IPS-18c (cell line): ENCODE measurements around the gene NAALADL2.

Experiments
- H3K4me3 ChIP-seq: 2 replicates; pipeline ENCODE4 v1.7.0; 2013; ENCODE audit warnings: low read depth, mild to moderate bottlenecking, low read length, moderate library complexity; ENCODE audit not compliant: insufficient read depth
- H3K9me3 ChIP-seq: one replicate; pipeline ENCODE4 v1.6.1; 2013; ENCODE audit warnings: mild to moderate bottlenecking, low read length, moderate library complexity; ENCODE audit not compliant: control insufficient read depth, insufficient read depth

NAALADL2 gene

DNA sequence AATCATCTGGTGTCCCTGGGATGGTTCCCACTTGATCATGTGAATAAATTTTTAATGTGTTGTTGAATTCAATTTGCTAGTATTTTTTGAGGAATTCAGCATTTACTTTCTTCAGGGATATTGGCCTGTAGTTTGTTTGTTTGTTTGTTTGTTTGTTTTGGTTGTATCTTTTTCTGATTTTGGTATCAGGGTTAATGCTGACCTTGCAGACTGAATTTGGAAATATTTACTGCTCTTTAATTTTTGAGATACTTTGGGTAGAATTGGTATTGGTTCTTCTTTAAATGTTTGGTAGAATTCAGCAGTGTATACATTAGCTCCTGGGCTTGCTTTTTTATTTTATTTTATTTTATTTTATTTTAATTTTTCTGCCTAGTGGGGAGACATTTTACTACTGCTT lies 803.7 kb downstream of the NAALADL2 start:
- Histone ChIP-seq H3K4me3 (no peak overlapping the region), H3K9me3 (no peaks in the 10 kb centered on the region)

DNA sequence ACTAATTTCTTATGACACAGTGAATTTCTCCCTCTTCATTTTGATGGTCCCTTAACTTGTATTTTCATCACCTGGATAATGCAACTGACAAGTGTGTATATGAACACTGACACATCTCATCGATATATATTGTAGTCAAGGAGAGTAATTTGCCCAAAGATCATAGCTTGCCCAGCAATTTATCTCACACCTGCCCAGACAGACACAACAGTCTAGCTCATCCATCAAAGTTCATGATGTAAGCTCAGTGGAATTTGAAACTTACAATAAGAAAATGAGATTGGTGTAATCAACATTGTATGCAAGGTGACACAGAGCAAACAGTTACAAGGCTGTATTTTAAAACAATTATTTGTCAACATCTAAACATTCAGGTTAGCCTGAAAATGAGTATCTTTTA lies 805.8 kb downstream of the NAALADL2 start:
- no peaks in the 10 kb centered on the region for H3K9me3 ChIP-seq
- H3K4me3 ChIP-seq = no peak overlapping the region

DNA sequence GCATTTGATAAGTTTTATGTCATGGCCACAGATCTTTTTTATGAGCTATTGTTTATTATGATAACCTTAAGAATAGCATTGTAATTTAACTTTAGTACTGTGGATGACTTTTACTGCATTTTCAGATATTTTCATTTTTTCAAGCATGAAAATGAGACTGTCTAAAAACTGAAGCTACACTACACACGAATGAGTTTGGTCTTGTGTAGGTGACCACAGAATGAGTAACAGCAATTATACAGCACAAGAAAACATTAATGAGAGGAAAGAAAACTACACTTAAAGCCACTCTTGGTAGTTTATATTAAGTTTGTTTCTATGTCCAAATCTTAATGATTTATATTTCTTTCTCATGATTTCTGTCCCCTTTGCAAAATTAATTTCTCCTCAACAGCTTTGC lies 809.2 kb downstream of the NAALADL2 start:
- H3K4me3 ChIP-seq = no peak overlapping the region
- no peaks in the 10 kb centered on the region for H3K9me3 ChIP-seq

DNA sequence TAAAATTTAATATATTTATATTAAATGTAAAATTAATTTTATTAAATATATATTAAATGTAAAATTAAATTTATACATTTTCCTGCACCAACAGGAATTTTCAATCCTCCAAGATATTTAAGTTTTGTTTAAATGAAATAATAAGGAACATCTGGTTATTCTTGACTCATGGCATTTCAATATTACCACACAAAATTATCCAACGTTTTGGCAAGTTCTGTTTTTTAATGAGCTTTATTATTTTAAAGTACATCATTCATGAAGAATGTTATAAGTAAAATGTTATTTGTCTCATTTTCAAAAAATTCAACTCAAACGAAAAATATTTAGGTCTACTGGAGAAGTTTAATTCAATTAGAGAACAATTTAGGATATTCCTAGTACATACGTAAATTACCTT lies 811.4 kb downstream of the NAALADL2 start:
- Histone ChIP-seq H3K4me3 (no peak overlapping the region), H3K9me3 (no peaks in the 10 kb centered on the region)

- Histone ChIP-seq H3K4me3 (no peak overlapping the region), H3K9me3 (no peaks in the 10 kb centered on the region)
Observed at GRCh38 chr3:175672119-175672689, 813.1 kb downstream of the NAALADL2 start.

DNA sequence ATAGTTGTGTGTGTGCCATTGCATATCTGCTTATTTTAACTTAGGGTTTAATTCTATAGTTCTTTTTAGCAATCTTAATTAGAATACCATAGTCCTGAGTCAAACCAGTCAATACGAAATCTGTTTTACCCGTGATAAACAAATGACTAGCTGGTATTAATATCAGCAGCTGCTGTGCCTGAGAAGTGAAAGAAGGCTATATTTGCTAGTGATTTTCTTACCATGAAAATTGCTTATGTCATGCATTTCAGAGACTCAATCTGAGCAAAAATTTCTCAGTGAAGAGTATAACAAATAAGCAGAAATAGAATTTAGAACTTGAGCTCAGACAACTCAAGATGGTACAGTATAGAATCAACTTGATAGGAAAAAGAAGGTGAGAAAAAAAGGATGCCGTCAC lies 820.4 kb downstream of the NAALADL2 start:
- Histone ChIP-seq H3K9me3 (peaks cover 1% of the 10 kb centered on the region), H3K4me3 (no peak overlapping the region)

DNA sequence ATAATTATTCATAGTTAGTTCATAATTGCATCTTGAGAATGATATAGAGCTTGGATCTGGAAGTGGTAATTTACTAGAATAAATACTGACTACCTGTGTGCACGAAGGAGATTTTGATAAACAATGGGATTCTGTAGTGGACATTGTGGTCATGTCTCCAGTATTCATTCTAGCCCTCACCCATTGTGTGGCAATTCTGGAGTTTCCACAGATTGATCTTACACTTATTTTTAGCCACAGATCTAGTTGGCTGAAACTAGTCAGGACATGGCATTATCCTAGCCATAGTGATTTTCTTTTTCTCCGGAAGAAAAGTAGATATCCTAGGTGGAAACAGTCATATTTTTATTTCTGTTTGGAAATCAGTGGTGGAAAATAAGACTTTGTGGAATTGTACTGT lies 833.1 kb downstream of the NAALADL2 start:
- peaks cover 2% of the 10 kb centered on the region for H3K9me3 ChIP-seq
- H3K4me3 ChIP-seq = no peak overlapping the region

- Histone ChIP-seq H3K4me3 (no peak overlapping the region), H3K9me3 (no peaks in the 10 kb centered on the region)
Observed at GRCh38 chr3:175695251-175695650, 836.1 kb downstream of the NAALADL2 start.

GRCh38 chr3:175702956-175703355 lies 843.8 kb downstream of the NAALADL2 start:
- H3K4me3 ChIP-seq = no peak overlapping the region

DNA sequence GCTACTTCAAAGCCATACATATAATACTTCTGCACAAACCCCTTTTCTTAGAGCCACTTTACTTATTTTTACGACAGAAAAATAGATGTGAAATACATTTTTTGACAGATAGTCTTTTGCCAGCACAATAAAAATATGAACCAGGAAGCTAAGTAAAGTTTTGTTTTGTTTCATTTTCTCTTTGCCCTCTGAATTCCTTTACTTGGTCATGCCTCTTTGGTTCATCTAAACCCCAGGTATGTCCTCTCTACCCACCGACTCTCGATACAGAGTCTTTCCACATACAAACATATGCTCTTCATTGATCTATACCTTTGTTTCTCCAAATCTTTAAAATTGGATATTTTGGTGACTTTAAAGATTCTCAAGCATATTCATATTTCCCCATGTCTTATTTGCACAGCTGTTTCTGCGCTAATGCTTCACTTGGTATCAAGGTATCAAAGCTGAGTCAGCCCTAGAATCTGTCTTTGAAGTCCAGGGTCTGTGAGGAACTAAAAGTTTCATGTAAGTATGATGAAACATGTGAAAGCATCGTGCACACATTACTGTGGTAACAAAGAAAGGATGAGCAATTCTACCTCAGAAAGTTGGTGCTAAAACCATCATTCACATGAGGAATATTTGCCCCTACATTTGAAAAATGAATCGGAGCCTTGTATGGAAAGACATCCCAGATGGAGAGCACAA lies 845.4 kb downstream of the NAALADL2 start:
- no peaks in the 10 kb centered on the region for H3K9me3 ChIP-seq
- H3K4me3 ChIP-seq = no peak overlapping the region

More at GRCh38 chr3:175702956-175703355, 843.8 kb downstream of the NAALADL2 start:
- H3K9me3 ChIP-seq = no peaks in the 10 kb centered on the region

DNA sequence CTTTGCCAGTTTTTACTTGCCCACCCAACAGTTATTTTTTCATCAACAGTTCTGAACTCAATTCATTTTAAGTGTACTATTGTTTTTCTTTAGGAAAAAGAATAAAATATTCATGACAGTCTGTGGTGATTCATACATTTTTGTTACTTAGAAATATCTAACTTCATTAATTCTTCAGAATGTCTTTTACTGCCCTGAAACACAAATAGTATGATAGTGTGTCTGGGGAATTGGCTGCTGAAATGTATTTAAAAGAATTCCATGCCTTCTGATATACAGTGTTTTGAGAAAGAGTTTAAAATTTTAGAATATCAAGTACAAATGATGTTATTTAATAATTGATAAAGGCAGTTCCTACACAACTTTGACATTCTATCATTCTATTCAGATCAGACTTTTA lies 854.1 kb downstream of the NAALADL2 start:
- Histone ChIP-seq H3K4me3 (no peak overlapping the region), H3K9me3 (no peaks in the 10 kb centered on the region)

DNA sequence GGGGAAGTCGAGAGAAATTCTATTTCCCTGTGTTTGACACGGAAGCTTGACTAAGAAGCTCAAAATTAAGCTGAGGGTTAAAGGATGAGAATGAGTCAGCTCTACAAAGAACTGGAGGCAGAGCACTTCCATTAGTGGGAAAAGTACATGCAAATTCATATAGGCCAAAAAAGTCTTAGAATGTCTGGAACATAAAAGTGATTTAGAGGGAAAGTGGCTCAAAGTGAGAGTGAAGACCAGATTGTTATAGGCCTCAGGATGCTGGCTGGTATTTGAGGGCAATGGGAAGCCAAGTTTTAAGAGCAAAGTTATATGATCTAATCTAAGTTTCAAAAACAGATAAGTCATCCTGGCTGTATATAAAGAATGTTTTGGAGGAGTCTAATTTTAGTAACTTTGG lies 857.3 kb downstream of the NAALADL2 start:
- Histone ChIP-seq H3K9me3 (no peaks in the 10 kb centered on the region), H3K4me3 (no peak overlapping the region)

DNA sequence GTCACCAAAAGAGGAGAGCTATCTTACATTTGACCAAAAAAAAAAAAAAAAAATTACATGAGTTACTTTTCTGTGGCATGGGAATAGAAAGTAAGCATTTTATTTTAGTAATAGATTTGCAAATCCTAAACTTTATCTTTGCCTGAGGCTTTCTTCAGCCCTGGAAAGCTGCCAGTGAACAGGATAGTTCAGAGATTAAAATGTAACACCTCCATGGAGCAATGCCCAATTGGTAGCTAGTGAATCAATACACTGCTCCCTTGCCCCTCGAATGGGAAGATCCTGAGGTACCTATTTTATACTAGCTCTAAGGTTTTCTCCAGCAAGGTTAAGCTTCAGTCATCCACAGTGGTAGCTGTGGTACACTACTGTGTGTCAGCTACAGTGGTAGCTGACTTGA lies 867.1 kb downstream of the NAALADL2 start:
- no peaks in the 10 kb centered on the region for H3K9me3 ChIP-seq
- no peak overlapping the region for H3K4me3 ChIP-seq

DNA sequence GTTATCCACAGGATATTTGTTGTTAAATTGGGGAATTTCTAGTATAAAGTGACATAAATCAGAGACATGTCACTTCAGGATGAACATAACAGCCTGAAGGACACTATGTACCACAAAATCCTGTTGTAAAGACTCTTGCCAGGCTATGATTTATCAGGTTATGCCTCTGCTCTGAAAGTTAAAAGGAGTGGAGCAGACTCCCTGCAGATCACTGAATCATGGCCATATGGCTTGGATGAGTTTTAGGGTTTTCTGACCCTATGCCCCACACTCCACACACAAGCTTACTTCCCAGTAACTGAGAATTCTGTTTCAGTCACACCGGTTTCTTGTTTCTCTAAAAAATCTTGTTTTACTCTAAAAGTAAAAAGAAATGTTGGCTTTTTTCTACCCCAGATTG lies 869.4 kb downstream of the NAALADL2 start:
- H3K9me3 ChIP-seq = no peaks in the 10 kb centered on the region
- H3K4me3 ChIP-seq = no peak overlapping the region

DNA sequence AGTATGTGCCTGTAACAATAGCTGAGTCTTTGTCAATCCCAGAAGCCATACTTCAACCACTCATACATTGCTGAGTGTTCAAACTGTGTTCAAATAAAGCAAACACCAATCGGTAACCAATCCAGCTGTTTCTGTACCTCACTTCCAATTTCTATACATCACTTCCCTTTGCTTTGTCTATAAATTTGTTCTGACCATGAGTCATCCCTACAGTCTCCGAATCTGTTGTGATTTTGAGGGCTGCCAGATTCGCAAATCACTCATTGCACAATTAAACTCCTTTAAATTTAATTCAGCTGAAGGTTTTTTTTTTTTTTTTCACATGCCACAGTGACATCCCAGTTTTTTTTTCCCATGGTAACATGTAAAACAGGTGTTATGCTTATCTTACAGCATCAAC lies 870.3 kb downstream of the NAALADL2 start:
- Histone ChIP-seq H3K9me3 (peaks cover 7% of the 10 kb centered on the region), H3K4me3 (no peak overlapping the region)

DNA sequence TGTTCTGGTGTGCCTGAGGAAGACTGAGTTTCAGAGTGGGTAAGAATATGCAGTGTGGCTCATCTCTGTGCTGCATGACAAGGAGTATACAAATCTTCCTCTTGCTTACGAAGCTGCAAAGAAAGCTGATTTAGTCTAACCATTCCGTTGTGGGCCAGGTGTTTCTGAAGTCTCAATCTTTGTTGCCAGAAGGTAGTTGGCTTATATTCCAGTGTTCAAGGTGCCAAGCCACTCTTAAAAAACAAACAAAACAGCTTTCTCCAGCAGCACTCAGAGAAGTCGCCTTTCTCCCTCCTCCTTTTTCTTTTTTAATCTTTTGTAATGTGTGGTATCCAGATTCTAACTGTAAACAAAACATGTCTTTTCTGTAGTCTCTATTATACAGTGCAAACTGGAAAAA lies 872.4 kb downstream of the NAALADL2 start:
- peaks cover 10% of the 10 kb centered on the region for H3K9me3 ChIP-seq
- no peak overlapping the region for H3K4me3 ChIP-seq

- no peak overlapping the region for H3K4me3 ChIP-seq
Observed at GRCh38 chr3:175732017-175732416, 872.9 kb downstream of the NAALADL2 start.

DNA sequence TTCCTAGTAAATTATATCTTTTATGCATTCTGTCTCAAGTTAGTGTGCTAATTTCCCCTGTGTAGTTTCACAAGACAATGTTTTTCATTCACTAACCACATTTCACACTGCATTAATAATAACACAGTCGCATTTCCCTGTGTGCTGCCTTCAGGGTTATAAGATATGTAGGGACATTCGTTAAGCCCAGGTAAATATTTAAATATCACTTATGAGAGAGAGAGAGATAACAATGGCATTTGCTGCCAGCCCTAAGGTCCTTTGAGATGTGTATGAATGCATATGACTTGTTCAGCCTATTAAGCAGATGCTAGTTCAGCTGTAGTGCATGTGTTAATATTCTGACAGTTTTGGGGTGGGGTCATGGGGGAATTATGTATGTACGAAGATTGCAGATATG lies 876.7 kb downstream of the NAALADL2 start:
- Histone ChIP-seq H3K9me3 (peaks cover 10% of the 10 kb centered on the region), H3K4me3 (no peak overlapping the region)

More at GRCh38 chr3:175732017-175732416, 872.9 kb downstream of the NAALADL2 start:
- peaks cover 10% of the 10 kb centered on the region for H3K9me3 ChIP-seq
